ENCODE measurements around the gene TEX19.

The TEX19 gene

DNA sequence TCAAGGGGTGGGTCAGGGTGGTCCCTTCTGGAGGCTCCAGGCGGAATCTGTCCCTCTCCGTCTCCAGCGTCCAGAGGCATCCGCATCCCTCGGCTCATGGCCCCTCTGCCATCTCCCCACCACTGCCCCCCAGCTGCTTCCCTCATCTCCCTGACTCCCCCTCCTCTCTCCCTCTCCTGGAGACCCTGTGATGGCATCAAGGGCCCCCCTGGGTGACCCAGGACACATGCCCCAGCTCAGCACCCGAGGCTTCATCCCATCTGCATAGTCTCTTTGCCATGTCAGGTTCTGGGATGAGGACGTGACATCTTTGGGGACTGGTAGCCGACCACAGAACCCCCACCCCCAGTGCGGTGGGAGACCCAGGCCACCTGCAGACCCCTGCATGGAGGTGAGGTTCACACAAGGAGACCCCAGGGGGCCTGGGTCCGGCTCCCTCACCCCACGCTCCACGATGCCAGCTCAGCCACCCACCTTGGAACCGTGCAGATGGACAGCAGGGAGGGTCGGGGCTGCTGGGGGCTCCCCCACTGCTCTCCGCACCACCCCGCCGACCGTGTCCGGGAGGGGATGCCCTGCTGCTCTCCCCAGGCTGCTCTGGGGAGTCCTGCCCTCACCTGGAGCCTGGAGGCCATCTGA, 29.2 kb upstream of the TEX19 start:
- no peak for TF ChIP-seq CTCF (IDR thresholded peaks at IDR 0.05; ENCODE audit: low read depth, low read length)
- DNase-seq (ENCODE audit: extremely low read depth, low read depth) = no peak

GRCh38 chr17:82330322-82331239, 28.5 kb upstream of the TEX19 start:
- no peak for DNase-seq (ENCODE audit: extremely low read depth, low read depth)

GRCh38 chr17:82331345-82331939, 27.6 kb upstream of the TEX19 start:
- DNase-seq (ENCODE audit: extremely low read depth, low read depth) = no peak
- no peak for TF ChIP-seq CTCF (IDR thresholded peaks at IDR 0.05; ENCODE audit: low read depth, low read length)

More at GRCh38 chr17:82330322-82331239, 28.5 kb upstream of the TEX19 start:
- TF ChIP-seq CTCF (IDR thresholded peaks at IDR 0.05; ENCODE audit: low read depth, low read length) = no peak

DNA sequence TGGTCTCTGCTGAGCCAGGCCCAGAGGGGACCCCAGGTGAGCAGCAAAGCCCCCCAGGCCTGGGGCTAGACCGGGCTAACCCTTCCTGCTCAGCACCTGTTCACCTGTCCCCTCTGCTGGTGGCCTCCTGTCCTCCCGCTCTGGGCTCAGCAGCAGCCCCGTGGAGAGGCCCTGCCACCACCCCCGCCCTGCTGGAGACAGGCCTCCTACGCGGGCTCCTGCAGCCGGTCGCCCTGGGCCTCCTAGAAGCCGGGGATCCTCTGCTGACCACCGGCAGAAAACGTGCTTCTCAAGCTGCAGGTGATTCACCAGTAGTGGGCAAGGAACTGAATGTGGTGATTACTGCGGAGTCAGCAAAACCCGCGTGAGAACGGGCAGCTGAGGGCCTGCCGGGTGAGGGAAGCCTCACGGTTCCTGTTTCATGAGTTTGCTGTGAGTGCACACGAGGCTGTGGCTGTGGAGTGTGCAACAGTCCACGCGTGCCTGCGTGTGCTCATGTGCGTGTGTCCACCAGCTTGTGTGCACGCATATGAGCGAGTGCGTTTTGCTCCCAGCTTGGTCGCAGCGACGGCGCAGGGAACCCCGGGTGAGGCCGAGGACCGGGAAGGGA, 26.3 kb upstream of the TEX19 start:
- DNase-seq (ENCODE audit: extremely low read depth, low read depth) = no peak
- no peak for TF ChIP-seq CTCF (IDR thresholded peaks at IDR 0.05; ENCODE audit: low read depth, low read length)

GRCh38 chr17:82333279-82334171, 25.5 kb upstream of the TEX19 start, which contains the start of gene SECTM1:
SECTM1 (minus strand) TSS chr17:82333766; CDS start chr17:82327240, 6,526 bp downstream.
- no peak for DNase-seq (ENCODE audit: extremely low read depth, low read depth)
- TF ChIP-seq CTCF (IDR thresholded peaks at IDR 0.05; ENCODE audit: low read depth, low read length) = no peak

DNA sequence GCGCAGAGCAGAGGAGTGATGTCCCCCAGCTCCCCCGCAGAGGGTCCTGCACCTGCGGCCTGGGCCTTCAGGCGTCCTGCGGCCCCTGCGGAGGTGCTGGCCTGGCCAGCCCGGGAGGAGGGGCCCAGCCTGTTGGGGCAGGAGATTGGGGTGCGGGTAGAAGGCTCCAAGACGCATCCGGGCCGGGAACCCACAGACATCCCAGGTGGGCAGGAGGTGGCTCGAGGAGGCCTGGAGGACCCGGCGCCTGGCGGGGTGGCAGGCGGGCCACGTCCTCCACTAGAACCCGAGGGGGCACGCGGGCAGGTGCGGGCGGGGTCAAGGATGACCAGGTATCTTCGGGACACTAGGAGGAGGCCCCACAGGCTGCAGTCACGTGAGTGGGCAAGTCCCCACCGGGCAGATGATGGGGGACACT, 24.8 kb upstream of the TEX19 start:
- TF ChIP-seq CTCF (IDR thresholded peaks at IDR 0.05; ENCODE audit: low read depth, low read length) = no peak
- DNase-seq (ENCODE audit: extremely low read depth, low read depth) = no peak

Data from AG09319 (cell line).